IPS-18c (cell line): Measurements from ENCODE around the gene ABCC4.
"Not testable (repeated sequence)": the region's sequence is repeated elsewhere in the genome, so short reads cannot be mapped to it uniquely, and the experiment has no call there.

ENCODE experiments used
- H3K4me3 ChIP-seq: 2 replicates; pipeline ENCODE4 v1.7.0; 2013; ENCODE audit warnings: low read depth, mild to moderate bottlenecking, low read length, moderate library complexity; ENCODE audit not compliant: insufficient read depth
- H3K9me3 ChIP-seq: one replicate; pipeline ENCODE4 v1.6.1; 2013; ENCODE audit warnings: mild to moderate bottlenecking, low read length, moderate library complexity; ENCODE audit not compliant: control insufficient read depth, insufficient read depth

The ABCC4 gene

GRCh38 chr13:95269756-95270155 is 31.5 kb downstream of the ABCC4 start:
- H3K9me3 ChIP-seq, result peaks cover 4% of the 10 kb centered on the region
- H3K4me3 ChIP-seq, result no peak overlapping the region

GRCh38 chr13:95268343-95269065 is 32.7 kb downstream of the ABCC4 start:
- H3K4me3 ChIP-seq, result not testable (repeated sequence)

GRCh38 chr13:95267662-95268342 is 33.4 kb downstream of the ABCC4 start:
- Histone ChIP-seq H3K4me3 (no peak overlapping the region), H3K9me3 (peaks cover 4% of the 10 kb centered on the region)

More at GRCh38 chr13:95268343-95269065, 32.7 kb downstream of the ABCC4 start:
- not testable (repeated sequence) for H3K9me3 ChIP-seq

GRCh38 chr13:95264225-95264624 is 37.0 kb downstream of the ABCC4 start:
- H3K9me3 ChIP-seq, result peaks cover 4% of the 10 kb centered on the region

GRCh38 chr13:95262837-95263384 is 38.3 kb downstream of the ABCC4 start:
- Histone ChIP-seq H3K4me3 (no peak overlapping the region), H3K9me3 (peaks cover 4% of the 10 kb centered on the region)

More at GRCh38 chr13:95264225-95264624, 37.0 kb downstream of the ABCC4 start:
- H3K4me3 ChIP-seq, result no peak overlapping the region

- no peak overlapping the region for H3K4me3 ChIP-seq
- peaks cover 4% of the 10 kb centered on the region for H3K9me3 ChIP-seq
These were observed 39.3 kb downstream of the ABCC4 start for GRCh38 chr13:95261956-95262355.

- H3K4me3 ChIP-seq, result no peak overlapping the region
These were observed 41.2 kb downstream of the ABCC4 start for GRCh38 chr13:95260031-95260525.

GRCh38 chr13:95258619-95259194 is 42.5 kb downstream of the ABCC4 start:
- H3K4me3 ChIP-seq, result no peak overlapping the region
- H3K9me3 ChIP-seq, result peaks cover 3% of the 10 kb centered on the region

More at GRCh38 chr13:95260031-95260525, 41.2 kb downstream of the ABCC4 start:
- H3K9me3 ChIP-seq, result no peaks in the 10 kb centered on the region

GRCh38 chr13:95258098-95258497 is 43.2 kb downstream of the ABCC4 start:
- peaks cover 3% of the 10 kb centered on the region for H3K9me3 ChIP-seq
- no peak overlapping the region for H3K4me3 ChIP-seq

GRCh38 chr13:95256091-95256490 is 45.2 kb downstream of the ABCC4 start:
- Histone ChIP-seq H3K4me3 (no peak overlapping the region), H3K9me3 (peaks cover 3% of the 10 kb centered on the region)

- H3K9me3 ChIP-seq, result peaks cover 3% of the 10 kb centered on the region
- H3K4me3 ChIP-seq, result no peak overlapping the region
These were observed 46.0 kb downstream of the ABCC4 start for GRCh38 chr13:95255072-95255732.

GRCh38 chr13:95254339-95254738 is 46.9 kb downstream of the ABCC4 start:
- peaks cover 3% of the 10 kb centered on the region for H3K9me3 ChIP-seq
- H3K4me3 ChIP-seq, result no peak overlapping the region

- H3K4me3 ChIP-seq, result no peak overlapping the region
- H3K9me3 ChIP-seq, result peaks cover 3% of the 10 kb centered on the region
These were observed 48.2 kb downstream of the ABCC4 start for GRCh38 chr13:95253033-95253432.

GRCh38 chr13:95251641-95252040 is 49.6 kb downstream of the ABCC4 start:
- Histone ChIP-seq H3K4me3 (no peak overlapping the region), H3K9me3 (peaks cover 3% of the 10 kb centered on the region)

- H3K4me3 ChIP-seq, result no peak overlapping the region
- peaks cover 3% of the 10 kb centered on the region for H3K9me3 ChIP-seq
These were observed 50.3 kb downstream of the ABCC4 start for GRCh38 chr13:95250961-95251360.

GRCh38 chr13:95248953-95249352 is 52.3 kb downstream of the ABCC4 start:
- Histone ChIP-seq H3K9me3 (peaks cover 2% of the 10 kb centered on the region), H3K4me3 (no peak overlapping the region)

GRCh38 chr13:95247852-95248251 is 53.4 kb downstream of the ABCC4 start:
- Histone ChIP-seq H3K4me3 (no peak overlapping the region), H3K9me3 (no peaks in the 10 kb centered on the region)
